HG03066 (cell line): ENCODE data around the gene GRB7.
A peak's percentile ranks its signal among the peaks of the same experiment; 100 is the strongest.
"Not testable (repeated sequence)": the region's sequence is repeated elsewhere in the genome, so short reads cannot be mapped to it uniquely, and the experiment has no call there.

Experiments used
- ATAC-seq: cut with Tn5 transposase; IDR thresholded peaks from one replicate; pipeline ENCODE4 v1.9.1; 2021; ENCODE audit warnings: low read depth; ENCODE audit not compliant: unreplicated experiment

The GRB7 gene

GRCh38 chr17:39730095-39730921 lies 7.4 kb upstream of the GRB7 start, which contains the start of gene MIEN1:
TSS of gene MIEN1 (minus strand) at chr17:39730532. CDS start at chr17:39730495, 37 bp downstream.
- ATAC-seq = peak; percentile 81

- no peak for ATAC-seq
Observed at GRCh38 chr17:39732586-39732985, 5.2 kb upstream of the GRB7 start.

DNA sequence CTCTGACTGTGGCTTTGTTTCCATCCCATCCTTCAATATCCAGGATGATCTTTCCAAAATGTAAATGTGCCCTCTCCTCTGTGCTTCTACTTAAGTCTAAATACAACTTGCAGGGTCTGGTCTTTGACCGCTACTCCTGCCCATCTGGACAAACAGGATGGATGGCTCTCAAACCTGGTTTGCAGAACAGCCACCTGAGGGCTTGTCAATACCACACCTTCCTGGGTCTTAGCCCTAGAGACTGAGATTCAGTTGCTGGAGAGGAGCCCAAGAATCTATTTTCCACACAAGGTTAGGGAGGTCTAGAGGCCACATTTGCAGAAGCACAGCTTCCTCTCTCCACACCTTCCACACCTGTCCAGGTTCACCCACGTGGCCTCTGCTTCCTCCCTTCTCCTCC lies 1.9 kb upstream of the GRB7 start:
- no peak for ATAC-seq

- ATAC-seq = no peak
Observed at GRCh38 chr17:39736319-39737165, 1.2 kb upstream of the GRB7 start.

GRCh38 chr17:39737206-39737759 lies 455 bp upstream of the GRB7 start:
- ATAC-seq = no peak

GRCh38 chr17:39738568-39738901 lies 797 bp downstream of the GRB7 start:
- no peak for ATAC-seq

GRCh38 chr17:39738983-39739884 lies 1.5 kb downstream of the GRB7 start:
- no peak for ATAC-seq

DNA sequence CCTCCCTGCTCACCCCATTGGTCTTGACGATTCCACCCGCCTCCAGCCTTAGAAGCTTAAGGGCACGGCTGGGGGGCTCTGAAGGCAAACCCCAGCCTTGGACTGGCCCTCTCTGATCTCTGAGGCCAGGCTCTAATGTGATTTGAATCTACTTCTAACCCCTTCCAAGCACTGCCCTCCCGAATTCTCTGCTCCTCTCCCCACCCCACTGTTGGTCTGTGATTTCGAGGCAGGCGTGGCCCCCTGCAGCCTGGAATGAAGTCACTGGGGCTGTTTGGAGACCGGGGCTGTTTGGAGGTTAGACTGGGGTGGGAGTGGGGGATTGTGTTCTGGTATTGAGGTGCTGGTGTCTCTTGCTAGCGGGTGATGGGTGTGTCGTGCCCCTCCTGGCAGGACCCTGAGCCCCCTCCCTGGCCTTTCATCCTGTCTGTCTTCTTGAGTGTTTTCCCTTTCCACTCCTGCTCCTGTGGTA lies 2.2 kb downstream of the GRB7 start:
- ATAC-seq = no peak

DNA sequence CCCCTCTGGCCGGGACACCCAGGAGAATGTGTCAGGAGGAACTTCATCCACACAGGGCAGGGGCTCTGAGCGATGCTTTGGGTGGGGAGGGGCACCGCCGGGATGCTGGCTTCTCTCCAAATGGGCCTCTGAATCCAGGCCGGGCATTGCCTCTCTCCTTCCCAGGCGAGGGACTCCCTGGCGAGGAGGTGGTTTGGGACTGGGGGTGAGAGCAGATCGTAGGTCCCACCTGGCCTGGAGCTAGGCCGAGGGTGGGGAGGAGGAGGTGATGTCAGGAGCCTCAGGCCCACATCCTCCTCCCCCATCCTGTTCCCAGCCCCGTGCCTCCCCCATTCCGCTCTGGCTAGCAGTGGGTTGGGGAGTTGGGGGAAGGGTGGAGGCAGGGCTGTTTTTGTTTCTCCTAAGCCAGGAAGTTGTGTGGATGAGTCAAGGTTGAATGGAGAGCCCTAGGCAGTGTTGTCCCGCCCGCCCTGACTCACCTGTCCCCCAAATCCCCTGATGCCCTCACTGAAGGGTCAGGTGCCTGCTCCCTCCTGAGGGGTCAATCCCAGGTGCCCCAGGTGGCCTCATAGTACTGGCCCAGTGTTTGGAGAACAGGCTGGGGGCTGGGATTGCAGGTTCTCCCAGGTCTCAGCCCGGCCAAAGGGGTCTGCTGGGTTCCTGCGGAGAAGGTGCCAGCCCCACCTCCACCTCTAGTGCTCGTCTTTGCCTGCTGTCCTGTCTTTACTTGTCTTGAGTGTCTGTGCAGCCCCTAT lies 2.8 kb downstream of the GRB7 start:
- no peak for ATAC-seq

GRCh38 chr17:39742126-39742855 lies 4.6 kb downstream of the GRB7 start:
- ATAC-seq = no peak

GRCh38 chr17:39742856-39743436 lies 5.2 kb downstream of the GRB7 start:
- no peak for ATAC-seq

- no peak for ATAC-seq
Observed at GRCh38 chr17:39744075-39744835, 6.5 kb downstream of the GRB7 start.

DNA sequence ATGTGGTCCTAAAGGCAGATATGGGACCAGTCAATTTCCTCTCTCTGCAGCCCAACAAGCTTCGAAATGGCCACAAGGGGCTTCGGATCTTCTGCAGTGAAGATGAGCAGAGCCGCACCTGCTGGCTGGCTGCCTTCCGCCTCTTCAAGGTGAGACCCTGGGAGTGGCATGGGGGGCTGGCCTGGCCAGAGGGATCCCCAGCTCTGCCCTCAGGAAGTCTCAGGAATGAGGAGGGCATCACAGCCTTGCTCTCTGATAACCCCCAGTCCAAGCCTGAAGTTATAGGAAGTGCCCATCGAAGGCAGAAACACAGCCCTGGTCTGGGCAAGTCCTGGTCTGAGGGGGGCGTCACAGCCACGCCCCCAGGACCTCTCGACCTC lies 7.1 kb downstream of the GRB7 start:
- ATAC-seq = no peak

GRCh38 chr17:39745335-39746144 lies 7.8 kb downstream of the GRB7 start:
- ATAC-seq = no peak

- ATAC-seq = no peak
Observed at GRCh38 chr17:39746145-39746461, 8.4 kb downstream of the GRB7 start.

GRCh38 chr17:39747745-39748144 lies 10.0 kb downstream of the GRB7 start:
- ATAC-seq = no peak

DNA sequence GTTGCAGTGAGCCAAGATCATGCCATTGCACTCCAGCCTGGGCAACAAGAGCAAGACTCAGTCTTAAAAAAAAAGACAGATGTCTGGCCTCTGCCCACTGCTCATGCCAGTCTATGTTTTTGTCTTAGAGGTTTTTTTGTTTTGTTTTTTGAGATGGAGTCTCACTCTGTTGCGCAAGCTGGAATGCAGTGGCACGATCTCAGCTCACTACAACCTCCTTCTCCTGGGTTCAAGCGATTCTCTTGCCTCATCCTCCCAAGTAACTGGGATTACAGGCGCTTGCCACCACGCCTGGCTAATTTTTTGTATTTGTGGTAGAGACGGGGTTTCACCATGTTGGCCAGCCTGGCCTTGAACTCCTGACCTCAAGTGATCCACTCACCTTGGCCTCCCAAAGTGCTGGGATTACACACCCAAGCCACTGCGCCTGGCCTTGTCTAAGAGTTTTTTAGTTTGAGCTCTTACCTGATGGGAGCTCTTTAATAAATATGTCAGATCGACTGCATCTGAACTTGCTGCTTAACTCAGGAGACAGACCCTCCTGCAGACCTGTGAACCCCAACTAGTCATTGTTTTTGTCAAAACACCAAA lies 10.8 kb downstream of the GRB7 start:
- ATAC-seq = not testable (repeated sequence)
